Measurements from ENCODE around the gene TTN. TPM values are rescaled to one million over a fixed set of nuclear protein-coding genes. Genes with fewer than 3 reads are reported as not detected.

Gene TTN
- total RNA-seq: 10 to 100 TPM; 26.5 to 94.6 TPM

GRCh38 chr2:178807227-178808008, at the start of gene TTN:
Gene TTN (minus strand): TSS chr2:178807423. CDS start chr2:178804642, 2,781 bp downstream.
- DNase-seq: peak in 1 of 4 donors; percentile 18
- Histone ChIP-seq H3K9me3 (no peaks in the 10 kb centered on the region), H3K36me3 (replicated peaks in 1 of 2; ENCODE audit: insufficient read depth in 1 of 2, low read depth in 2 of 2) (no peaks in the 10 kb centered on the region), H3K4me1 (peaks cover 41% of the 10 kb centered on the region), H3K4me3 (no peak within 1 kb of the TSS), H3K27ac (peak within 1 kb of the TSS in 1 of 4 donors; percentile 14), H3K27me3 (no peaks in the 10 kb centered on the region)
- TF ChIP-seq CTCF (IDR thresholded peaks at IDR 0.05) (no peak), POLR2A (IDR thresholded peaks at IDR 0.05) (no peak)
- 82 to 83% methylated on average over 10 of the region's 10 CpGs for whole genome bisulfite sequencing, 2 donors
- intact Hi-C loops (cut with DNase I): no loop called here
- ATAC-seq: no peak

GRCh38 chr2:178855151-178855550, 47.9 kb upstream of the TTN start:
- ATAC-seq (no peak), DNase-seq (no peak)
- H3K36me3 ChIP-seq (replicated peaks in 1 of 2; ENCODE audit: insufficient read depth in 1 of 2, low read depth in 2 of 2): peaks cover 0 to 2% of the 10 kb centered on the region in 2 donors
- H3K27ac ChIP-seq: no peak overlapping the region
- no peaks in the 10 kb centered on the region for H3K9me3 ChIP-seq
- H3K27me3 ChIP-seq: no peaks in the 10 kb centered on the region
- intact Hi-C loops (cut with DNase I): no loop called here
- no peak overlapping the region for H3K4me3 ChIP-seq
- no peaks in the 10 kb centered on the region for H3K4me1 ChIP-seq
- TF ChIP-seq CTCF (IDR thresholded peaks at IDR 0.05) (no peak), POLR2A (IDR thresholded peaks at IDR 0.05) (no peak)

GRCh38 chr2:178848335-178848734, 41.1 kb upstream of the TTN start:
- Histone ChIP-seq H3K4me1 (no peaks in the 10 kb centered on the region), H3K27ac (no peak overlapping the region), H3K9me3 (no peaks in the 10 kb centered on the region), H3K27me3 (no peaks in the 10 kb centered on the region), H3K4me3 (no peak overlapping the region), H3K36me3 (replicated peaks in 1 of 2; ENCODE audit: insufficient read depth in 1 of 2, low read depth in 2 of 2) (peaks cover 0 to 2% of the 10 kb centered on the region in 2 donors)
- DNase-seq (no peak), ATAC-seq (no peak)
- WGBS, 2 donors: 92 to 96% methylated on average over 5 of the region's 5 CpGs
- intact Hi-C loops (cut with DNase I): no loop called here
- TF ChIP-seq CTCF (IDR thresholded peaks at IDR 0.05) (no peak), POLR2A (IDR thresholded peaks at IDR 0.05) (no peak)

- Histone ChIP-seq H3K4me1 (no peaks in the 10 kb centered on the region), H3K9me3 (no peaks in the 10 kb centered on the region), H3K27me3 (no peaks in the 10 kb centered on the region), H3K36me3 (replicated peaks in 1 of 2; ENCODE audit: insufficient read depth in 1 of 2, low read depth in 2 of 2) (no peaks in the 10 kb centered on the region), H3K4me3 (no peak overlapping the region), H3K27ac (no peak overlapping the region)
- ATAC-seq (no peak), DNase-seq (no peak)
- TF ChIP-seq POLR2A (IDR thresholded peaks at IDR 0.05): no peak
- TF ChIP-seq CTCF (IDR thresholded peaks at IDR 0.05): no peak
- intact Hi-C loops (cut with DNase I): no loop called here
- WGBS, 2 donors: 82 to 93% methylated on average over 2 of the region's 2 CpGs
Observed at GRCh38 chr2:178846458-178846802, 39.2 kb upstream of the TTN start.
